GM18909 (cell line): ENCODE measurements around the gene PXMP2.
"Not testable (repeated sequence)": the region's sequence is repeated elsewhere in the genome, so short reads cannot be mapped to it uniquely, and the experiment has no call there.

Source experiments
- ATAC-seq: cut with Tn5 transposase; IDR thresholded peaks from one replicate; pipeline ENCODE4 v1.9.1; 2021; ENCODE audit warnings: mild to moderate bottlenecking; ENCODE audit not compliant: unreplicated experiment, poor library complexity

The PXMP2 gene

GRCh38 chr12:132746613-132747012, 59.2 kb downstream of the PXMP2 start:
- no peak for ATAC-seq

DNA sequence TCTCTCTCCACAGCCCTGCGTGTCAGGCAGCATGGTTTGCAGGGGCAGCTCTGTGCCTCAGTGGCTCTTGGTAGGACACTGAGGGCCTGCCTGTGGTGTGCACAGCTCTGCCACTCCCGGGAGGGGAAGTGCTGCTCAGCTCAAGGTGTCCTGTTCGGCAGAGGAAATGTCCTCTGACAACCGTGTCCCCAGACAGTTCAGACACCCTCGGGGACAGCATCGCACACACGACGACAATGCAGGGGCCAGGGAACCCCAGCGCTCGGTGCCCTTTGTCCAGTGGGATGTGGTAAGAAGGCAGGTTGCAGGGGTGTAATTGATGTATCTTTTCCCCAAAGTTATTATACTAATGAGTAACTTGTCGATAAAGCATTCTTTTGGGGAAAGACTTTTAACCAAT, 60.0 kb downstream of the PXMP2 start:
- ATAC-seq, result no peak

DNA sequence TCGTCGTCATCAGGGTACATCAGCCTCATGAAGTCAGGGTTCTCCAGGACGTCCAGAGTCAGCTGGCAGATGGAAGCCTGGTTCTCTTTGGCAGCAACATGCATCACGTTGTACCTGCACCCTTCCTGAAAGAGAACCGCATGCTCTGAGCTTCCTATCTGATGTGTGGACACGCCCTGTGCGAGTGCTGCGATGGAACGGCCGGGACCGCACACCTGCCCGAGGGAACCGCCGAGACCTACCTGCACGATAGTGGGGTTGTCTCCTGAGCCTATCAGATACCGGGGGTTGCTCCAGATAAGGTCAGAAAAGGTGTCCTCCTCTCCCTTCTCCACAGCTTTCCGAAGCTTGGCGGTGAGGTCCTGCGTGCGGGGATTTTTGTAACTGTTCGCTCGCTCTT, 60.5 kb downstream of the PXMP2 start:
- ATAC-seq, result no peak

DNA sequence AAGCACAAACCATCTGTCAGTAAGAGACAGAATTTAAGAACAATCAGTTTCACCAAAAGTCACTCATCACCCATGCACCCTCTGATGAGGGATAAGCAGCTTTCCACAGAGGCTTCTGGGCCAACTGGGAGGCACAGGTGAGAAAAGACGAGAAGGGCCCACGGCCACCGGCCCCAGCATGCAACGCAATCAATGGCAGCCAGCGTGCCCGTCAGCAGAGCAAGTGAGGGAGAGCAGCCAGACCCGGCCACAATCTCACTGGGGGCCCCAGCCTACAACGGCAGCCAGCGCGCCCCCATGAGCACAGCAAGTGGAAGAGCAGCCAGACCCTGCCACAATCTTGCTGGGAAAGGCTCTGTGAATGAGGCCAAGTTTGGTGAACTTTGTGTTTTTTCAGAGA, 60.9 kb downstream of the PXMP2 start:
- ATAC-seq, result no peak

DNA sequence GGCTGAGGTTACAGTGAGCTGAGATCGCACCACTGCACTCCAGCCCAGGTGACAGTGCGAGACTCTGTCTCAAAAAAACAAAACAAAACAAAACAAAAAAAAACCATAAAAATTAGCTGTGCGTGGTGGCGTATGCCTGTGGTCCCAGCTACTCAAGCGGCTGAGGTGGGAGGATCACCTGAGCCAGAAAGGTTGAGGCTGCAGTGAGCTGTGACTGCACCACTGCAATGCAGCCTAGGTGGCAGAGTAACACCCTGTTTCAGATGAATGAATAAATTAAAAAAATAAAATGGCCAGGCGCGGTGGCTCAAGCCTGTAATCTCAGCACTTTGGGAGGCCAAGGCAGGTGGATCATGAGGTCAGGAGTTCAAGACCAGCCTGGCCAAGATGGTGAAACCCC, 66.3 kb downstream of the PXMP2 start:
- not testable (repeated sequence) for ATAC-seq

GRCh38 chr12:132754160-132754932, 67.0 kb downstream of the PXMP2 start:
- no peak for ATAC-seq
